Panc1 (cell line): ENCODE results near the gene ALG6.

Experiments used
- CTCF ChIP-seq: fragments of 450-650 bp; IDR thresholded peaks from 2 replicates; pipeline ENCODE4 v1.5.1; 2017; ENCODE audit warnings: mild to moderate bottlenecking
- POLR2AphosphoS5 ChIP-seq: IDR thresholded peaks from 2 replicates; pipeline ENCODE4 v1.6.1; 2012; ENCODE audit warnings: mild to moderate bottlenecking, low read depth, low read length, moderate library complexity
- REST ChIP-seq, 2 experiments: IDR thresholded peaks; 2 replicates each; pipeline ENCODE4 v1.6.1; 2011 to 2012; ENCODE audit warnings: low read depth in 2 of 2, control low read depth in 1 of 2, low read length in 1 of 2, mild to moderate bottlenecking in 1 of 2, moderate library complexity in 1 of 2; ENCODE audit not compliant: insufficient read depth in 1 of 2
- SIN3A ChIP-seq: IDR thresholded peaks from 2 replicates; pipeline ENCODE4 v1.6.1; 2012; ENCODE audit warnings: low read depth, mild to moderate bottlenecking, low read length, moderate library complexity, borderline replicate concordance; ENCODE audit not compliant: insufficient read depth
- TCF7L2 ChIP-seq: IDR thresholded peaks from 2 replicates; pipeline ENCODE4 v1.6.1; 2011; ENCODE audit warnings: mild to moderate bottlenecking, low read depth, low read length, inconsistent platforms

GRCh38 chr1:63321785-63322113, 45.7 kb upstream of the ALG6 start:
- TF ChIP-seq CTCF = no peak
- no peak for TF ChIP-seq POLR2AphosphoS5
- no peak for TF ChIP-seq REST (IDR thresholded peaks at IDR 0.05; ENCODE audit: insufficient read depth in 1 of 2, low read depth in 2 of 2, low read length in 1 of 2)
- no peak for TF ChIP-seq SIN3A
- TF ChIP-seq TCF7L2 = no peak
